Thoracic aorta (tissue), 2 donors: ENCODE measurements around the gene MAX. TPM values are rescaled to one million over a fixed set of nuclear protein-coding genes. Genes with fewer than 3 reads are reported as not detected.

Source experiments
- ATAC-seq: fragments of 150-250 bp; one replicate; pipeline ENCODE4 v1.8.0; 2017; ENCODE audit warnings: low read depth; ENCODE audit not compliant: insufficient number of reproducible peaks, low FRiP score
- DNase-seq: peaks from one replicate; pipeline ENCODE4 v3.0.0-alpha.2; 2020; ENCODE audit warnings: low spot score
- H3K27ac ChIP-seq, 2 donors: fragments of 200-600 bp; sonication (generic); 1 replicate in 1 of 2; 2 replicates in 1 of 2; pipeline ENCODE4 v1.5.1; 2016; ENCODE audit warnings: mild to moderate bottlenecking in 2 of 2, moderate library complexity in 2 of 2
- H3K27me3 ChIP-seq: fragments of 200-600 bp; sonication (generic); replicated peaks from 2 replicates; pipeline ENCODE4 v1.6.0; 2016; ENCODE audit warnings: mild to moderate bottlenecking; ENCODE audit not compliant: insufficient read depth
- H3K36me3 ChIP-seq: fragments of 200-600 bp; sonication (generic); one replicate; pipeline ENCODE4 v1.5.1; 2016
- H3K4me1 ChIP-seq, 2 donors: fragments of 200-600 bp; sonication (generic); 1 replicate in 1 of 2; 2 replicates in 1 of 2; pipeline versions ENCODE4 v1.5.1 to v1.6.0; 2016; ENCODE audit warnings: low read depth in 2 of 2, mild to moderate bottlenecking in 1 of 2; ENCODE audit not compliant: control insufficient read depth in 1 of 2
- H3K4me3 ChIP-seq: fragments of 200-600 bp; sonication (generic); 2 replicates; pipeline ENCODE4 v1.5.1; 2016; ENCODE audit warnings: mild to moderate bottlenecking
- H3K9me3 ChIP-seq: fragments of 200-600 bp; sonication (generic); 2 replicates; pipeline ENCODE4 v1.5.1; 2016
- total RNA-seq, 2 donors: library from RNA; depleted of rRNA; stranded (reverse); fragments of >200 nt; gene quantifications; one replicate each; pipeline versions ENCODE4 v1.1.0 to v1.2.3, GENCODE V29; 2016
- TF ChIP-seq, protein P1 (sequence below): fragments of 200-600 bp; sonication (generic); IDR thresholded peaks from one replicate; pipeline ENCODE4 v1.5.1; 2019; ENCODE audit warnings: antibody characterized with exemption

The MAX gene
- total RNA-seq, 2 donors from 2014 or later: 33.2 to 52.8 TPM

DNA sequence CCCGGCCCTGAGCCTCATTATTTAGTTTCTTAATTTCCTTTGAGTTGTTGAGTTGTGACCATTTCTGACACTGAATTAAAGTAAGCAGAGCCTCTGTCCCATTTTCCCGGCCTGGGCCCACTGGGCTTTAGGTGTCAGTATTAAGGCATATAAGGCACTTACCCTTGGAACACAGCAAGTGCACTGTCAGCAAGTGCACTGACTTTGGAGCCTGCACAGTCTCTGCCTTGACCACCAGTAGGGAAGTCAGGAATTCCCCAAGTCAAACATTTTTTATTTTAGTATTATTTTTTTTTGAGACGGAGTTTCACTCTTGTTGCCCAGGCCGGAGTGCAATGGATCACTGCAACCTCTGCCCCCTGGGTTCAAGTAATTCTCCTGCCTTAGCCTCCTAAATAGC lies 56.6 kb downstream of the MAX start:
- Histone ChIP-seq H3K9me3 (no peaks in the 10 kb centered on the region), H3K27ac (no peak overlapping the region), H3K4me1 (peaks cover 0 to 8% of the 10 kb centered on the region in 2 donors), H3K27me3 (no peaks in the 10 kb centered on the region), H3K4me3 (no peak overlapping the region), H3K36me3 (peaks cover 30% of the 10 kb centered on the region)
- DNase-seq (no peak), ATAC-seq (no peak)
- TF ChIP-seq, protein P1, sequence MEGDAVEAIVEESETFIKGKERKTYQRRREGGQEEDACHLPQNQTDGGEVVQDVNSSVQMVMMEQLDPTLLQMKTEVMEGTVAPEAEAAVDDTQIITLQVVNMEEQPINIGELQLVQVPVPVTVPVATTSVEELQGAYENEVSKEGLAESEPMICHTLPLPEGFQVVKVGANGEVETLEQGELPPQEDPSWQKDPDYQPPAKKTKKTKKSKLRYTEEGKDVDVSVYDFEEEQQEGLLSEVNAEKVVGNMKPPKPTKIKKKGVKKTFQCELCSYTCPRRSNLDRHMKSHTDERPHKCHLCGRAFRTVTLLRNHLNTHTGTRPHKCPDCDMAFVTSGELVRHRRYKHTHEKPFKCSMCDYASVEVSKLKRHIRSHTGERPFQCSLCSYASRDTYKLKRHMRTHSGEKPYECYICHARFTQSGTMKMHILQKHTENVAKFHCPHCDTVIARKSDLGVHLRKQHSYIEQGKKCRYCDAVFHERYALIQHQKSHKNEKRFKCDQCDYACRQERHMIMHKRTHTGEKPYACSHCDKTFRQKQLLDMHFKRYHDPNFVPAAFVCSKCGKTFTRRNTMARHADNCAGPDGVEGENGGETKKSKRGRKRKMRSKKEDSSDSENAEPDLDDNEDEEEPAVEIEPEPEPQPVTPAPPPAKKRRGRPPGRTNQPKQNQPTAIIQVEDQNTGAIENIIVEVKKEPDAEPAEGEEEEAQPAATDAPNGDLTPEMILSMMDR: no peak

DNA sequence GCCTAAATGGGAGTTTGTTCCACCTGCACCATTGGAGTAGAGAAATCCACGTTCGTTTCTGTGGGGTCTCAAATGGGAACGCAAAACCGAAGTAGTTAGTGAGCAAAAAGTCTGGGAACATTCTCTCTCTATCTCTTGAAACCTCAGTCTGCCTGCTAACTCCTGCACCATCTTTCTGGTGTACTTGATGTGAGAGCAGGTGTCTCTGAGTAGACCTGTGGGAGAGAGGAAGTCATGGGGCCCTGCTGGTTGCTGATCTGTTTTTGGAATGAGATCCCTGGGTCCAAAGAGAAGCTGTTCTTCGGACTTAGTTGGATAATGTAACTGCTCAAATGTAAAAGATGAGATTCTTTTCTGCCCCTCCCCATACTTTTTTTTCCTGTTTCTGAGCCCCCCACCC lies 57.3 kb downstream of the MAX start:
- H3K36me3 ChIP-seq: peaks cover 30% of the 10 kb centered on the region
- DNase-seq (no peak), ATAC-seq (no peak)
- H3K27ac ChIP-seq: no peak overlapping the region
- H3K9me3 ChIP-seq: no peaks in the 10 kb centered on the region
- no peak overlapping the region for H3K4me3 ChIP-seq
- TF ChIP-seq, protein P1: no peak
- H3K4me1 ChIP-seq: peaks cover 0 to 8% of the 10 kb centered on the region in 2 donors
- H3K27me3 ChIP-seq: no peaks in the 10 kb centered on the region

DNA sequence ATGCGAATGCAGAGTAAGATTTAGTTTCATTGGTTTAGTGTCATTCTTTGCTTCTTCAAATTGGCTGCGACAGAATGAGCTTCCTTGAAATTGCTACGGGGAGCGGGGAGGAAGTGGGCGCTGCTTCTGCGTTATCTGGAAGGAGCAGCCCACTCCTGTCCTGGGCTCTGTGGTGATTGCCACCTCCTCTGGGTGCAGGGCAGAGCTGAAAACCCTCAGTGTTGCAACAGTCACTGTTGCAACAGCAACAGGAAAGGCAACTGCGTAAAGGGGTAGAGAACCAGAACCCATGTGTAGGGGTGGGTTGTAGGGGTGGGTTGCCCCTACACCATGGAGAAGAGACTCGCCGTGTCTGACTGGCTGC lies 57.7 kb downstream of the MAX start:
- ATAC-seq (no peak), DNase-seq (no peak)
- no peak overlapping the region for H3K4me3 ChIP-seq
- TF ChIP-seq, protein P1: no peak
- H3K4me1 ChIP-seq: peaks cover 0 to 8% of the 10 kb centered on the region in 2 donors
- no peaks in the 10 kb centered on the region for H3K27me3 ChIP-seq
- H3K36me3 ChIP-seq: peaks cover 30% of the 10 kb centered on the region
- no peak overlapping the region for H3K27ac ChIP-seq
- no peaks in the 10 kb centered on the region for H3K9me3 ChIP-seq

DNA sequence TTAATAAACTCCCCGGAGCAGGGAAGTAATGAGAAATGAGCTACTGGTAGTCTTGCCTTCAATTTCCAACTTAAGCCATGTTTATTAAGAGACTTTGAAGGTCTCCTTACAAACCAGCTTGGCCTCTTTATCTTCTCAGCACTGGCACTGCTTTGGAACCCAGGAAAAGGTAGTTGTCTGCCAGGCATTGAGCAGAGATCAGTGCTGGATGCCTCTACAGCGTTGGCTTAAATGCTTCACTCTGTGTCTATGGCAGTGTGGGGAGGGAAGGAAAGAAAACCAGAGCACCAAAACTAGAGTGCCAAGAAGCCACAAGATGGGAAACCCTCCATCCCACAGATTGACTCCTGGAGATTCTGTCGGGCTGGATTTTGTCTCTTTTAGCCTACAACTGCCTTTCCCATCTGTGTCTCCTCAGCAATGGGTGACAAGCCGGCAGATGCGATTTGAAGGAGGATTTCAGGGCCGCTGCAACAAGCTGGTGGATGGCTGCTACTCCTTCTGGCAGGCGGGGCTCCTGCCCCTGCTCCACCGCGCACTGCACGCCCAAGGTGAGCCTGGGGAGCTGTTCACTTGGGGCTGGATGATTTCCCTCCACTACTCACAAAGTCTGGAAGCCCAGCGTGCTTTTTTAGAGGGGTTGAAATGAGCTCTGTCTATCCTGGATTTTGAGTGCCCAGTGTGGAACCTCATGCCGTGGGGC lies 58.3 kb downstream of the MAX start:
- H3K27ac ChIP-seq: no peak overlapping the region
- H3K4me1 ChIP-seq: peaks cover 0 to 8% of the 10 kb centered on the region in 2 donors
- ATAC-seq (no peak), DNase-seq (no peak)
- peaks cover 30% of the 10 kb centered on the region for H3K36me3 ChIP-seq
- H3K9me3 ChIP-seq: no peaks in the 10 kb centered on the region
- no peak overlapping the region for H3K4me3 ChIP-seq
- H3K27me3 ChIP-seq: no peaks in the 10 kb centered on the region
- TF ChIP-seq, protein P1: no peak

DNA sequence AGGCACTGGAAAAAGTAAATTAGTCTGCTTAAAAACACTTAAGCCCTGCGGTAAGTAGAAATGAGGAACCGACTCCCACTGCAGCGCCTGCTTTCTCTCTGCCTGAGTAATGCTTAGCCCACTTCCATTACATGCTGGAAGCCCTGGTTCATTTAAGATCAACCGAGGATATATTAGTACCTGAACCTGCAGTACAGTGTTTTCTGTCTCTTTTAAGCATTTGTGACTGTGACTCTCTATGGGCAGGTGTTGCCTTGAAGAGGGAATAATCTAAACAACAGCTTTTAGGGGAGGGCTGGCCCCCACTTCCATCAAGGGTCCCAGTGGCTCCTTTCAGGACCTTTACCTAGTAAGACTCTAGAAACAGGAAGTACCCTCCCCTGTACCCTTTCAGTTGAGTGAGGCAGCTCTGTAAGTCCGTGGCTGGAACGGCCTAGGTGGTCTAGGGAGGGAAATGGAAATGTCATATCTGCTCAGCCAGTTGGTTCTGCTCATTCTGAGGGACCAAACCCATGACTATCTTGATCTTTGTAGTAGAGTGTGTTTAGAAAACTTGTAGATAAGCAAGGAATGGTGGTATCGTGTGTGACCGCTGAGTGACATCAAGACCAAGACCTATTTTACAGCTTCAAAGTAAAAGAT lies 59.5 kb downstream of the MAX start:
- DNase-seq (no peak), ATAC-seq (no peak)
- Histone ChIP-seq H3K27me3 (no peaks in the 10 kb centered on the region), H3K4me3 (no peak overlapping the region), H3K36me3 (peaks cover 30% of the 10 kb centered on the region), H3K27ac (no peak overlapping the region), H3K4me1 (peaks cover 0 to 3% of the 10 kb centered on the region in 2 donors), H3K9me3 (no peaks in the 10 kb centered on the region)
- TF ChIP-seq, protein P1: no peak
